ENCODE results near the gene RAB44. TPM values are rescaled to one million over a fixed set of nuclear protein-coding genes. Genes with fewer than 3 reads are reported as not detected.
"Not testable (repeated sequence)": the region's sequence is repeated elsewhere in the genome, so short reads cannot be mapped to it uniquely, and the experiment has no call there.

The RAB44 gene
- total RNA-seq, 1 donor from 2014 or later, result under 0.01 TPM

- no peak overlapping the region for H3K4me3 ChIP-seq (ENCODE audit: low read depth, low read length)
- no peak for TF ChIP-seq CTCF (IDR thresholded peaks at IDR 0.05; ENCODE audit: insufficient read depth, low read length, severe bottlenecking)
- DNase-seq (ENCODE audit: low read depth) (no peak), FAIRE-seq (no peak)
- H3K36me3 ChIP-seq (ENCODE audit: control insufficient read depth, insufficient read depth, low read length), result no peaks in the 10 kb centered on the region
- no peaks in the 10 kb centered on the region for H3K27me3 ChIP-seq (ENCODE audit: control insufficient read depth, insufficient read depth, low read length)
These were observed 45.8 kb upstream of the RAB44 start for GRCh38 chr6:36651659-36652379.

GRCh38 chr6:36654469-36654868 lies 43.2 kb upstream of the RAB44 start:
- not testable (repeated sequence) for H3K27me3 ChIP-seq (ENCODE audit: control insufficient read depth, insufficient read depth, low read length); H3K36me3 ChIP-seq (ENCODE audit: control insufficient read depth, insufficient read depth, low read length); DNase-seq (ENCODE audit: low read depth); H3K4me3 ChIP-seq (ENCODE audit: low read depth, low read length); FAIRE-seq

DNA sequence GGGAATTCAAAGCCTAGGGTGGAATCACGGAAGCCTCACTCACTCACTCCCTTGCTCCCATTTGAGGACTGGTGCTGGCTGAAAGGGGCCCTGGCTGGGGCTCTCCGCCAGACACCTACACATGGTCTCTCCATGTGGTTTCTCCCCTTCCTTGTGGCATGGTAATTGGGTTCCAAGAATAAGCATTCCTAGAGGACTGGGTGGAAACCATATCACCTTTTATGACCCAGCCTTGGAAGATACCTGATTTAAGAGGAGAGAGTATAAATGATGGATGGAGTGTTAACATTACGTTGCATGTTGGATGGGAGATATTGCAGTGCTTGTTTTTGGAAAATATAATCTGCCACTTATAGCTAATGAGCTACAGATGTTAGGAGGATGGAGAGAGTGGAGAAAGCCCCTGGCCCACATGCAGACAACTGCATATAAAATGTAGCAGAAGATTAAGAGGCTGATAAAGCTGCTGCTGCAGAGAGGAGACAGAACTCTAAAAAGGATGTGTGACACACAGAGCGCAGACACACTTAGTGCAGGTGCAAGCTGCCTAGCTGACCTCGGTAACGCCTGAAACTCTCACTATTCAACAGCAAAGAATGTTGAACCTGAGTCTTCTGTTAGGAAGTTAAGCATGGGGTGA lies 42.4 kb upstream of the RAB44 start:
- H3K4me3 ChIP-seq (ENCODE audit: low read depth, low read length), result no peak overlapping the region
- TF ChIP-seq CTCF (IDR thresholded peaks at IDR 0.05; ENCODE audit: insufficient read depth, low read length, severe bottlenecking), result no peak
- H3K27me3 ChIP-seq (ENCODE audit: control insufficient read depth, insufficient read depth, low read length), result no peaks in the 10 kb centered on the region
- FAIRE-seq (no peak), DNase-seq (ENCODE audit: low read depth) (no peak)
- H3K36me3 ChIP-seq (ENCODE audit: control insufficient read depth, insufficient read depth, low read length), result no peaks in the 10 kb centered on the region

DNA sequence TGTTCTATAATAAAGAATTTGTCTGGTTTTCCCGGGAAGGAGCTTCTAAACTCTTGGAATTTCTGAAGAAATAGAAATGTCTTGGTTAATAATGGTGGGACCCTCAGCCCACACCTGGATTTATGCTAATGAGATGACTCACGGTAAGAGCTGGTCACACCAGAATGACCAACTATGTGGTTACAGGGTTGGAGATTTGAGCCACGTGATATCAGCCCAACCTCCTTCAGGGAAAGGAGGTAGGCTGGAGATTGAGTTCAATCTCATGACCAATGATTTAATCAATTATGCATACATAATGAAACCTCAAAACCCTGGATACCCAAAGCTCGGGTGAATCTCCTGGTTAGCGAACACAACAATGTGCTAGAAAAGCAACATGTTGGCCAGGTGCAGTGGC lies 41.2 kb upstream of the RAB44 start:
- FAIRE-seq, result no peak
- no peak overlapping the region for H3K4me3 ChIP-seq (ENCODE audit: low read depth, low read length)
- H3K36me3 ChIP-seq (ENCODE audit: control insufficient read depth, insufficient read depth, low read length), result no peaks in the 10 kb centered on the region
- no peak for TF ChIP-seq CTCF (IDR thresholded peaks at IDR 0.05; ENCODE audit: insufficient read depth, low read length, severe bottlenecking)
- DNase-seq (ENCODE audit: low read depth), result peak; percentile 39
- no peaks in the 10 kb centered on the region for H3K27me3 ChIP-seq (ENCODE audit: control insufficient read depth, insufficient read depth, low read length)

DNA sequence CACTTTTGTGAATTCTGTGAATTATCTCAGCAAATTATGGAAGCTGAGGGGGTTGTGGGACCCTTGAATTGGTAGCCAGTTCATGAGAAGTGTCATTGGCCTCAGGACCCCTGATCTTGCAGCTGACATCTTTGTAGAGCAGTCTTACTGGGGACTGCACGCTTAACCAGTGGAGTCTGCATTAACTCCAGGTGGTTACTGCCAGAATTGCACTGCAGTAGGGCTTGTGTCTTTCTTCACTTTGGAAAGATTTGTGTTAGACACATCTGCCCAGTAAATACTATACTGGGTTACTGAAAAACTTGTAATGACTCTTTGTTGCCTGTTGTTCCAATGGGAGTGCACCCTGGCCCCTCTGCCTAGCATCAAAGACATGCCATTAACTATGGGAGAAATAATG lies 40.4 kb upstream of the RAB44 start:
- TF ChIP-seq CTCF (IDR thresholded peaks at IDR 0.05; ENCODE audit: insufficient read depth, low read length, severe bottlenecking), result no peak
- DNase-seq (ENCODE audit: low read depth) (no peak), FAIRE-seq (no peak)
- Histone ChIP-seq H3K27me3 (ENCODE audit: control insufficient read depth, insufficient read depth, low read length) (no peaks in the 10 kb centered on the region), H3K4me3 (ENCODE audit: low read depth, low read length) (no peak overlapping the region), H3K36me3 (ENCODE audit: control insufficient read depth, insufficient read depth, low read length) (no peaks in the 10 kb centered on the region)

DNA sequence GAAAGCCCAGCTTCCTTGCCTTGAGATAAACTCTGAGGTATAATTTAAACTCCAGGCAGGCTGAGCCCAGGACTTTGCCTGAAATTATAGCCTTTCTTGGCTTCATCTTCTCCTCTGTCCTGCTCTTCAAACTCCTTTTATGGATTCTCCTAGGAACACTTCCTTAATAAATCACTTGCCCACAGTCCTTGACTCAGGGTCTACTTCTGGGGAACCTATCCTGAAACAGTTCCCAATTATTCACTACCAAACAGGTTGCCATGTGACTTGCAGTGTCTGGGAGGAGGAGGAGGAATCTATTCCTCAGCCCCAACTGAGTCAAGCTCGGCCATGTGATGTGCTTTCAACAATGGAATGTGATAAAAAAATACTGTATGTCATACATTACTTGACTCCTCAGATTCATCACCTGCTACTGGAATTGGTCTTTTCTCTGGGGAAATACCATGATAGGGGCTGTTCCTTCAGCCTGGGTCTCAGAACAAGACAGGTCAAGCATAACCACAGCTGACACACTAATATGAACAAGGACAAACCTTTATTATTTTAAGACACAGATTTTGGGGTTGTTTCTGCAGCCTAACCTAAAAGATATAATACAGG lies 39.6 kb upstream of the RAB44 start:
- no peaks in the 10 kb centered on the region for H3K27me3 ChIP-seq (ENCODE audit: control insufficient read depth, insufficient read depth, low read length)
- no peak for FAIRE-seq
- no peaks in the 10 kb centered on the region for H3K36me3 ChIP-seq (ENCODE audit: control insufficient read depth, insufficient read depth, low read length)
- TF ChIP-seq CTCF (IDR thresholded peaks at IDR 0.05; ENCODE audit: insufficient read depth, low read length, severe bottlenecking), result no peak
- H3K4me3 ChIP-seq (ENCODE audit: low read depth, low read length), result no peak overlapping the region
- DNase-seq (ENCODE audit: low read depth), result peak; percentile 89
